ENCODE measurements around the gene GCNT1.
A peak's percentile ranks its signal among the peaks of the same experiment; 100 is the strongest.
"Not testable (repeated sequence)": the region's sequence is repeated elsewhere in the genome, so short reads cannot be mapped to it uniquely, and the experiment has no call there.

GCNT1 gene

DNA sequence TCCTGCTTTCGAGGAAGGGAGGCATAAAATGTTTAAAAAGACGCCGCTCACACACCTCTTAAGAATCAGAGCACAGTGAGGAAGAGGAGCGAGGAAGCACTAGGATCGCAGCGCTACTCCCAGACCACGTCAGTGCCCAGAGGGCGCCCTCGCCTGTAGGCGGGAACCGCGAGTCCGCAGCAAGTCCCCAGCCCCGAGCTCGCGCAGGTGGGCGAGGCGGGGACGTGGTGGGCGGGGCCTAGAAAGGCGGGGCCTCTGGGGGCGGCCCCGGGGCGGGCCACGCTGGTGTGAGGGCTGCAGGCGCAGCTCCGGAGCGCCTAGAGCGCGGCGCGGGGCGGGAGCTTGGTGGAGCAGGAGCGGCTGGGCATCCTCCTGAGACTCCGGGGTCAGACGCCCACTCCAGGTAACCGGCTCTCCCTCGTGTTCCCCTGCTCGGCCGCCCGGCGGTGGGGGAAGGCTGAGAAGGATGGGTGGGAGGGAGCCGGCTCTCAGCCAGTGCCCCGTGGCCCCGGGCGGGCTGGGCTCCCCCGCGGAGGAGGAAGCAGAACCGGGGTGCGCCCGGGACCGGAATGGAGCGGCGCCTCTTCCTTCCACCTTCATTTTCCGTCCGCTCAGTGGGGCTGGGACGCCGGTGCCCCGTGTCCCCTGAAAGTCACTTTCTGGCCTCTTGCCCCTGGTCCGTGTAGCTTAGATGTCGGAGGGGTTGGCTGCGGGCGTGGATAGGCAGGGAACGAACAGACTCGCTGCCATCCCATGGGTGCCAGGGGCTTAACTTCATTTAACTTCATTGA lies at the start of gene GCNT1:
TSS of gene GCNT1 (plus strand) at position 280 of the 791 bp plus-strand sequence. CDS start 43,200 bp downstream, outside the sequence.
- DNase-seq (ENCODE audit: low read depth) = peak; percentile 27

- no peak for DNase-seq (ENCODE audit: low read depth)
Measured at GRCh38 chr9:76412638-76413037, 46.3 kb upstream of the GCNT1 start.

DNA sequence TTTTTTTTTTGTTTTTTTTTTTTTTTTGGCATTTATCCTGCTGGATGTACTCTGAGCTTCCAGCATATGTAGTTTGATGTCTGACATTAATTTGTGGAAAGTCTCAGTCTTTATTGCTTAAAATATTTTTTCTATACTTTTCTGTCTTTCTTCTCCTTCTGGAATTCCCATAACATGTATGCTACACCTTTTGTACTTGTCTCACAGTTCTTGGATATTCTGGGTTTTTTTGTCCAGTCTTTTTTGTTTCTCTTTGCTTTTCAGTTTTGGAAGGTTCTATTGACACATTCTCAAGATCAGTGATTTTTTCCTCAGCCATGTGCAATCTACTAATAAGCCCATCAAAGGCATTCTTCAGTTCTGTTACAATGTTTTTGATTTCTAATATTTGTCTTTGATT lies 45.3 kb upstream of the GCNT1 start:
- DNase-seq (ENCODE audit: low read depth) = no peak

DNA sequence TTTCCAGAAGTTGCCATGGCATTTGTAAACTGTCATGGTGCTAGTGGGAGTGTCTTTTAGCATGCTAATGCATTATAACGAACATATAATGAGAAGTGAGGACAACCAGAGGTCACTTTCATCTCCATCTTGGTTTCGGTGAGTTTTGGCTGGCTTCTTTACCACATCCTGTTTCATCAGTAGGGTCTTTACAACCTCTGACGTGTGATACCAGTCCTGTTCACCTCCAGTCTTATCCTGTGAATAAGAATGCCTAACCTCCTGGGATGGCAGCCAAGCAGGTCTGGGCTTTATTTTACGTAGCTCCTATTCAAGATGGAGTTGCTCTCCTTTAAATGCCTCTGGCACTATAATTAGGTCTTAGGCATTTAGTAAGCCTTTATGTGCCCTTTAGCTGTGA lies 44.3 kb upstream of the GCNT1 start:
- no peak for DNase-seq (ENCODE audit: low read depth)

DNA sequence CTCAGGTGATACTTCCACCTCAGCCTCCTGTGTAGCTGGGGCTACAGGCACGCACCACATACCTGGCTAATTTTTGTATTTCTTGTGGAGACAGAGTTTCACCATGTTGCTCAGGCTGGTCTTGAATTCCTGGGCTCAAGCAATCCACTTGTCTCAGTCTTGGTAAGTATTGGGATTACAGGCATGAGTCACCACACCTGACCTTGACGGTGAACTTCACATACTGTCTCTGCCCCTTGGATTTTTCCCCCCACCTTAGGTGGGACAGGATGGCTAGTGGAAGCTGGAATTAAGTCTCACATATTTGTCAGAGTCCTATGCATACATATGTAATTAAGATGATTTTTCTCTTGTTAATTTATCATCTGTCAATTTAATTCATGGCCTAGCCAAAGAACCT lies 43.8 kb upstream of the GCNT1 start:
- no peak for DNase-seq (ENCODE audit: low read depth)

DNA sequence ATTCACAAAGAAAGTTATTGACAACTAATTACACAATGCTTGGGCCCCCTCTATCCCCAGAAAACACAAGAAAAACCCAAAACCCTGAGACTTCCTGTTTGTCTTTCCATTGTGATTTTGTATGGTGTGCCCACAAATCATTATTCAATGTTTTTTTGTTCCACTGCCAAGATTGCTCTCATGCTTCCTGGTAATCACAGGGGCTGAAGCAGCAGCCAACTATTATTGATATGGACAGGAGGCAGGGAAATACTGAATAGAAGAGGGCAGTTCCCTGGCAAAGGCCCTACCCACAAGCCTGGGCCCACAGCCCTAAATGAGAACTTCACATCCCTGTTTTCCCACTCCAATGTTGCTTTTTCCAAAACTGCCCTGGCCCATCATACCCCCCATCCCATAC lies 43.3 kb upstream of the GCNT1 start:
- DNase-seq (ENCODE audit: low read depth) = no peak

DNA sequence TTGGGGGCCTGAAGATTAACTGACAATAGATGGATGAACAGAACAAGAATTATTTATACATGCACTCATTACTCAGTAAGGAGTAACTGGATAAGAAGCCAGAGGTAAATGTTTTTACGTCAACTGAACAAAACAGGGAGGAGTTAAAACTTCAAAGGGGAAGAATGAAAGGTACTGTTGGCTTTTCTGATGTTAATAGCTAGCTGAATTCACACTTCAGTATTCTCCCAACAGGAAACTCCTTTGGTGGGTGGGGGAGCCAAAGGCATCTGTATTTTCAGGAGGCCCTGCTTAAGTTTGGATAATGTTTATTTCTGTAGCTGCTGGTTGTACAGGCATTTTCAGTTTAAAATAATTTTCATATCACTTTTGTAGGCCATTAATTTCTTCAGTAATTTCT lies 41.6 kb upstream of the GCNT1 start:
- no peak for DNase-seq (ENCODE audit: low read depth)

DNA sequence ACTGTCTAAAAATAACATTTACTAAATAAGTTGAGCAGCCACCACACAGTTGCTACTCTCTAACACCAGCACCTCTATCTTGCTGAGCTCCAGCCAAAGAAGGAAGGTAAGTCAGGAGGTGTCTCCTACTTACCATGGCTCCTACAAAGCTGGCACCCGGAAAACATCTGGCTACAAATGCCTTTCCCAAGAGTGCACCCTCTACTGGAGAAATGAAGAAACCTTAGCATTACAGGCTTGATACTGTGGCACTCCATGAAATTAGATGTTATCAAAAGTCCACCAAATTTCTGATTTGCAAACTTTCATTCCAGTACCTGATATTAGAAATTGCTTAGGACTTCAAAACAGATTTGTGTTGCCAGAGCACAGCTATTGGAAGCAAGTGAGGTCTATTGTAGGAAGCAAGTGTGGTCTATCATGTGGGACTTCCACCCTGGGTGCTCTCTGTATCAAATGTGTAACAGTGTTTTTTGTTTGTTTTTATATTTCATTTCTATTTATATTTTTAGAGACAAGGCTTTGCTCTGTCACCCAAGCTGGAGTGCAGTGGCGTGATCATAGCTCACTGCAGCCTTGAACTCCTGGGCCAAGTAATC lies 39.1 kb upstream of the GCNT1 start:
- DNase-seq (ENCODE audit: low read depth) = no peak

- DNase-seq (ENCODE audit: low read depth) = no peak
Measured at GRCh38 chr9:76423216-76424177, 35.5 kb upstream of the GCNT1 start.

- no peak for DNase-seq (ENCODE audit: low read depth)
Measured at GRCh38 chr9:76424491-76424890, 34.5 kb upstream of the GCNT1 start.

DNA sequence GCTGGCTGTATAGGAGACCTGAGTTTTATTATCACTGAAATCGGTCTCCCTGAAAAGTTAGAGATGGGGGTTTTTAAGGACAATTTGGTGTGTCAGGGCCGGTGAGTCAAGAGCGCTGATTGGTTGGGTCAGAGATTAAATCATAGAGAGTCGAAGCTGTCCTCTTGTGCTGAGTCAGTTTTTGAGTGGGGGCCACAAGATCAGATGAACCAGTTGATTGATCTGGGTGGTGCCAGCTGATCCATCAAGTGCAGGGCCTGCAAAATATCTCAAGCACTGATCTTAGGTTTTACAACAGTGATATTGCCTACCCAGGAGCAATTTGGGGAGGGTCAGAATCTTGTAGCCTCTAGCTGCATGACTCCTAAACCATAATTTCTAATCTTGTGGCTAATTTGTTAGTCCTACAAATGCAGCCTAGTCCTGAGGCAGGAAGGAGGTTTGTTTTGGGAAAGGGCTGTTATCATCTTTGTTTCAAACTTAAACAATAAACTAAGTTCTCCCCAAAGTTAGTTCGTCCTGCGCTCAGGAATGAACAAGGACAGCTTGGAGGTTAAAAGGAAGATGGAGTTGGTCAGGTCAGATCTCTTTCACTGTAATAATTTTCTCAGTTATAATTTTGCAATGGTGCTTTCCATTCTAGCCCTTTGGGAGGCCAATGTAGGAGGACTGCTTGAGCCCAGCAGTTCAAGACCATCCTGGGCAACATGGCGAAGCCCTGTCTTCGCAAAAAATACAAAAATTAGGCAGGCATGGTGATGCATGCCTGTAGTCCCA lies 33.1 kb upstream of the GCNT1 start:
- no peak for DNase-seq (ENCODE audit: low read depth)

GRCh38 chr9:76426807-76427419 lies 32.1 kb upstream of the GCNT1 start:
- no peak for DNase-seq (ENCODE audit: low read depth)

- DNase-seq (ENCODE audit: low read depth) = no peak
Measured at GRCh38 chr9:76431601-76432000, 27.4 kb upstream of the GCNT1 start.

- no peak for DNase-seq (ENCODE audit: low read depth)
Measured at GRCh38 chr9:76433406-76433805, 25.6 kb upstream of the GCNT1 start.

DNA sequence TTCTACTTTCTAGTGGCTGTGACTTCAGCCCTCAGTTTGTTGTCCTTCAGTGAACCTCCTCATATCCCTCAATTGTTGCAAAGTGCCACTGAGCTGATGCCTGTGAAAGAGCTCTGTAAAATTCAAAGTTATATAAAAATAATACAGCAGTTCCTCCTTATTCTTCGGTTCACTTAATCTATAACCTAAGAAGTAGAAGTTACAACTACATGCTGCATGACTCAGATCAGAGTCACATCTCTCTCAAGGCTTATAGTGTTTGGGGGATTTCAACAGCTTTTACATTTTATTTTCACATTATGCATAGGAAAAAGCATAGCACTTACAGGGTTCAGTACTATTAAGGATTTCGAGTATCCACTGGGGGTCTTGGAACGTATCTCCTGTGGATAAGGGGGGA lies 25.1 kb upstream of the GCNT1 start:
- DNase-seq (ENCODE audit: low read depth) = no peak

DNA sequence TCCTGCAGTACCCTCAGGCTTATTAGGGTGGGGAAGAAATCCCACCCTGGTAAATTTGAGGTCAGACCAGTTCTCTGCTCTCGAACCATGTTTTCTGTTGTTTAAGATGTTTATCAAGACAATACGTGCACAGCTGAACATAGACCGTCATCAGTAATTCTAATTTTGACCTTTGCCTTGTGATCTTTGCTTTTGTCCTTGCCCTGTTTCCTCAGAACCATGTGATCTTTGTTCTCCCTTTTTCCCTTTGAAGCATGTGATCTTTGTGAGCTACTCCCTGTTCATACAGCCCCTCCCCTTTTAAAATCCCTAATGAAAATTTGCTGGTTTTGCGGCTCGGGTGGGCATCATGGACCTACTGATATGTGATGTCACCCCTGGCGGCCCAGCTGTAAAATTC lies 24.1 kb upstream of the GCNT1 start:
- not testable (repeated sequence) for DNase-seq (ENCODE audit: low read depth)

- DNase-seq (ENCODE audit: low read depth) = not testable (repeated sequence)
Measured at GRCh38 chr9:76437017-76437699, 21.8 kb upstream of the GCNT1 start.

DNA sequence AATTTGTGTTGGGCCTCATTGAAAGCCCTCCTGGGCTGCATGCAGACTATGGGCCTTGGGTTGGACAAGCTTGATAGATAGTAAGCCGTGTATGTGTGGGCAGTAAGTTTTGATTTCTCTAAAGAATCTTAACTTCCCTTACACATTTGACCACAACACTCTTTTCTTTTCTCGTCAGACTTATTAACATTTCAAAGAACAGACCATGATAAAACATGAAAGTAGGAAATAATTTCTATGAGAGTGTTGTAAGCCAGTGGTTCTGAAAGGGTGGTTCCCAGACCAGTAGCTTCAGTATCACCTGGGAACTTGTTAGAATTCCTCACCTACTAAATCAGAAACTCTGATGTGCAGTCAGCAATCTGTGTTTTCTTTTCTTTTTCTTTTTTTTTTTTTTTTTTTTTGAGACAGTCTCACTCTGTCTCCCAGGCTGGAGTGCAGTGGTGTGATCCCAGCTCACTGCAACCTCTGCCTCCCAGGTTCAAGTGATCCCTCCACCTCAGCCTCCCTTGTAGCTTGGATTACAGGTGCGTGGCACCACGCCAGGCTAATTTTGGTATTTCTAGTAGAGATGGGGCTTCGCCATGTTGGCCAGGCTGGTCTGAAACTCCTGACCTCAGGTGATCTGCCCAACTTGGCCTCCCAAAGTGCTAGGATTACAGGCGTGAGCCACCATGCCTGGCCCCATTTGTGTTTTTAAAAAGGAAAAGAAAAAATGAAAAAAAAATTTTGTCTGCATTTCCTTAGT lies 20.0 kb upstream of the GCNT1 start:
- no peak for DNase-seq (ENCODE audit: low read depth)

DNA sequence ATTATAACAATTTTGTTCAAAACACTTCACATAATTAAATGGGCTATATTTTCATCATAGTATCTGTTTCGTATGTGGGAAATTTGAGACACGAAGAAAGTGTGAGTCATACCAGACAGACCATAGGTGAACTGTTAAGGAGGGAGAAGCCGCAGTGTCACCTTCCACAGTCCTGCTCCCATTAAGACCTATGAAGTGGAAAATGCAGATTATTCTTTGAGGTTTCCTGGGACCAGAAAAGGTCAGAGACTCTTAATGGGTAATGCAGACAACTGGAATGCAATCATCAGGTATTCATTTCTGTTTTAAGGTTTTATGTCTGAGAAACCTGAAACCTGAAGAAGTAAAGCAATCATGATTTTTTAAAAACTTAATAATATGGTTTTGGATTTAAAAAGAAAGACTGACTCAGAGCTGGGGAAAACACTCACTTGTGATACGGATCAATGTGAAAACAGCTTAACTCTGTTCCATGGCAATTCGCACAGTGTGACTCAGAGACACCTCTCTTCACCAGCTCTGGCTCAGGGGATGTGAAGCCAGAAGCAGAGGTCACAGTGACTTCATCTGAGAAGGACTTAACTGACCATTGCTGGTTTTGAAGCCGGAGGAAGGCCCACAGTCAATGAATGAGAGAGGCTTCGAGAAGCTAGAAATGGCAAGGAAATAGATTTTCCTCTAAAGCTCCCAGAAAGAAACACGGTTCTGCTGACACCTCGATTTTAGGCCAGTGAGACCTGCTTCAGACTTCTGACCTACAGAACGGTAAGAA lies 17.2 kb upstream of the GCNT1 start:
- peak; percentile 30 for DNase-seq (ENCODE audit: low read depth)
